Nephron progenitor cell (in vitro differentiated cells): Measurements from ENCODE around the gene PMEL.

Source experiments
- DNase-seq: peaks from one replicate; pipeline ENCODE4 v3.0.0; 2021
- H3K27ac Mint-ChIP-seq: 2 replicates; pipeline ENCODE4 v1.8.0; 2021; ENCODE audit warnings: mild to moderate bottlenecking, moderate library complexity, mixed read lengths
- H3K27me3 Mint-ChIP-seq: 2 replicates; pipeline ENCODE4 v1.8.0; 2021; ENCODE audit warnings: mild to moderate bottlenecking, low read depth, mixed read lengths; ENCODE audit not compliant: poor library complexity
- H3K36me3 Mint-ChIP-seq: 2 replicates; pipeline ENCODE4 v1.8.0; 2021; ENCODE audit warnings: low read depth, mixed read lengths
- H3K4me1 Mint-ChIP-seq: 2 replicates; pipeline ENCODE4 v1.8.0; 2021; ENCODE audit warnings: mixed read lengths
- H3K4me3 Mint-ChIP-seq: 2 replicates; pipeline ENCODE4 v1.8.0; 2021; ENCODE audit warnings: mild to moderate bottlenecking, moderate library complexity, mixed read lengths
- H3K9me3 Mint-ChIP-seq: 2 replicates; pipeline ENCODE4 v1.8.0; 2021; ENCODE audit warnings: mild to moderate bottlenecking, moderate library complexity, mixed read lengths
- TF ChIP-seq, protein P1 (sequence below): fragments of 200-600 bp; sonication (generic); IDR thresholded peaks from 2 replicates; pipeline ENCODE4 v1.5.0; 2021; ENCODE audit warnings: antibody characterized with exemption

The PMEL gene

DNA sequence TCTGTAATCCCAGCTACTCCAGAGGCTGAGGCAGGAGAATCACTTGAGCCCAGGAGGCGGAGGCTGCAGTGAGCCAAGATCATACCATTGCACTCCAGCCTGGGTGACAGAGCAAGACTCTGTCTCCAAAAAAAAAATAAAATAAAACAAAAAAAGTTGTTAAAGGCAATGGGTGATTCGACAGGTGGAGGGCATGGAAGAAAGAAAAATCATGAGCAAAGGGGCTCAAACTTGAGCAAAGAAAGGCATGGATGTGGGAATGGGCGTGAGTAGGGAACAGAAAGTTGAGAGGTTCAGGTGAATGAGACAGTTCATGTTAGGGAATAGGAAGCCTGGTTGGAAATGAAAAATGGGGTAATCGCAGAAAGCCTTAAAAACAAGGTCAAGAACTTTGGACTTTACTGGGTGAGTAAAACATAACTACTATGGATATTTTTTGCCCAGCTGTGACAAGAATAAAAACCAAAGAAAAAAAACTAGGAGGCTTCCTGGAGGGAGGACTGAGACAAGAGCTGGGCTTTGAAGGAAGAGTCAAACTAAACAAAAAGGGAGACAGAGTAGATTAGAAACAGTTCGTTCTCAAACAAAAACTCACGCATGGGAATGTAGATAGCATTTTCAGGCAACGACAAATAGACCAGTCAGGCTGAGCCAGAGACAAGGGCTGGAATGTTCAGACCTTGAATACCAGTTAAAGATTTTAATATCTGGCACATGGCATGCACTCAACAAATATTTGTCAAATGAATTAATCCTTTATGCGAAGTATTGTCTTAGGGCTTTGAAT, 56.9 kb downstream of the PMEL start:
- Mint-ChIP-seq H3K36me3 (peaks cover 23% of the 10 kb centered on the region), H3K27me3 (no peaks in the 10 kb centered on the region), H3K9me3 (no peaks in the 10 kb centered on the region), H3K4me1 (no peaks in the 10 kb centered on the region), H3K4me3 (no peak overlapping the region), H3K27ac (peak overlapping the region; percentile 93)
- TF ChIP-seq, protein P1, sequence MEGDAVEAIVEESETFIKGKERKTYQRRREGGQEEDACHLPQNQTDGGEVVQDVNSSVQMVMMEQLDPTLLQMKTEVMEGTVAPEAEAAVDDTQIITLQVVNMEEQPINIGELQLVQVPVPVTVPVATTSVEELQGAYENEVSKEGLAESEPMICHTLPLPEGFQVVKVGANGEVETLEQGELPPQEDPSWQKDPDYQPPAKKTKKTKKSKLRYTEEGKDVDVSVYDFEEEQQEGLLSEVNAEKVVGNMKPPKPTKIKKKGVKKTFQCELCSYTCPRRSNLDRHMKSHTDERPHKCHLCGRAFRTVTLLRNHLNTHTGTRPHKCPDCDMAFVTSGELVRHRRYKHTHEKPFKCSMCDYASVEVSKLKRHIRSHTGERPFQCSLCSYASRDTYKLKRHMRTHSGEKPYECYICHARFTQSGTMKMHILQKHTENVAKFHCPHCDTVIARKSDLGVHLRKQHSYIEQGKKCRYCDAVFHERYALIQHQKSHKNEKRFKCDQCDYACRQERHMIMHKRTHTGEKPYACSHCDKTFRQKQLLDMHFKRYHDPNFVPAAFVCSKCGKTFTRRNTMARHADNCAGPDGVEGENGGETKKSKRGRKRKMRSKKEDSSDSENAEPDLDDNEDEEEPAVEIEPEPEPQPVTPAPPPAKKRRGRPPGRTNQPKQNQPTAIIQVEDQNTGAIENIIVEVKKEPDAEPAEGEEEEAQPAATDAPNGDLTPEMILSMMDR: no peak
- DNase-seq: no peak

DNA sequence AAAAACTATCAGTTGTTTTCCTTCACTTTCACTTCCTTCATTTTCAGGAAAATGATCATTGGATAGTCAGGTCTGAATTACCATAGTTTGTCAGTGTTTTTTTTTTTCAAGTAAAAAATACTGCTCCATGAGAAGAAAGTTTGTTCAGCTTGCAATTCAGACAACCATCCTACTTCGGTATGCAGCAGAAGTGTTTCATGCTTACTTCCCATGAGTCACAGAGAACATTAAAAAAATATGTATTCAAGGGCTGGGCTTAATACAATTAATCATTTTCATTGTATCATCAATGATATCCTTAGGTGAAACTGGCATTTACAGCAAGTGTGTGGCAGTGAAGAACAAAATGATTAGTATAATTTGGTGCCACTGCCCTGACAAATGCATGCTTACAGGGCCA, 59.8 kb downstream of the PMEL start:
- Mint-ChIP-seq H3K4me1 (peaks cover 5% of the 10 kb centered on the region), H3K9me3 (no peaks in the 10 kb centered on the region), H3K27me3 (no peaks in the 10 kb centered on the region), H3K27ac (no peak overlapping the region), H3K4me3 (no peak overlapping the region), H3K36me3 (peaks cover 38% of the 10 kb centered on the region)
- TF ChIP-seq, protein P1: no peak
- DNase-seq: no peak
